GM12865 (cell line): ENCODE measurements around the gene FUT7.

Experiments used
- DNase-seq: peaks from one replicate; pipeline ENCODE4 v3.0.0; 2010; ENCODE audit warnings: low read depth
- H3K4me3 ChIP-seq: 2 replicates; pipeline ENCODE4 v1.5.1; 2011; ENCODE audit warnings: mild to moderate bottlenecking, low read depth, low read length, control low read depth
- CTCF ChIP-seq: IDR thresholded peaks from 2 replicates; pipeline ENCODE4 v1.5.1; 2011; ENCODE audit warnings: low read length, control low read depth, low read depth, inconsistent platforms; ENCODE audit not compliant: insufficient read depth; ENCODE audit errors: missing control alignments

FUT7 gene

DNA sequence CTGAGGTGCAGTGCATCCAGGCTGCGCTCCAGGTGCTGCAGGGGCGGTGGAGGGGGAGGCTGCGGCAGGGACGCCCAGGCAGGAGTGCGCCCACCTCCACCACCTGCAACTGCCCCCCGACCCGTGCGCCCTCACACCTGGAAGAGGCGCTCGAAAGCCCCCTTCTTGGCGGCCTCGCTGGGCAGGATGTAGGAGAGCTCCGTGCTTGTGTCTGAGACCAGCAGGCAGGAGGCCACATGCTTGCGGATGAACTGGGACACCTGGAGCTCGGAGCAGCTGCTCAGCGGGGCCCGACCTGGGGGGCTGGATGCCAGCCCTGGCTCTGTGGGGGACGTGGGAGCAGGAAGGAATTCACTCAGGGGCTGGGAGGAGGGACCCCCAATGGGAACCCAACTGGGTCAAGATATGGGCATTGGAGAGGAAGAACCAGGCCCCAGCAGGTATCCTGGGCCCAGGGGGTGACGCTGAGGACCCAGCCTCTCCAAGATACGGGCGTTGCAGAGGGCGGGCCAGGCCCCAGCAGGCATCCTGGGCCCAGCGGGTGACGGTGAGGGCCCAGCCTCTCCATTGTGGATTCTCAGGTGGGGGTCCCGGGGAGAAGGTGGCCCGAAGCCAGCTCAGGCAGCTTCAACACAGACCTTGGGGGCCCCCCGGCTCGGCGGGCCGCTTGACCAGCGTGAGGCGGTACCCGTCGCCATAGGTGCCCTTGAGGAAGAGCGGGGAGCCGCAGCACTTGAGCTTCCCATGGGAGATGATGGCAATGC lies 16.9 kb downstream of the FUT7 start:
- DNase-seq, result no peak
- no peak overlapping the region for H3K4me3 ChIP-seq
- no peak for TF ChIP-seq CTCF

DNA sequence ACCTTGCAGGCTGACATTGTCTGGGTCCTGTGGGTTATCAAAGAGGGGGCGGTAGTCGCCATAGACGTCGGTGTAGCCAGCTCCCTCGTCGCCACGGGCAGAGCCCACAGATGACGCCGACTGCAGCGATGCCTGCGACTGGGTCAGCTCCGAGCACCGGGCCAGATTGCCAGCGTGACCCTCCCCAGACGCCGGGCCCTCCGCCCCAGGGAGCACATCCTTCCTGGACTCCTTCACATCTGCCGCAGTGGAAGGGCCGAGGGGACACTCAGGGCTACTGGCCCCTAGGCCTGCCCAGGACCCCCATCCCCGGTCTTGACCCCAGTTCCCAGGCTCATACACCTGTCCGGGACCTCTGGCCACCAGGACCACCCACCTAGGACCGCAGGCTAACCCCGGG lies 17.7 kb downstream of the FUT7 start:
- no peak for DNase-seq
- no peak overlapping the region for H3K4me3 ChIP-seq
- no peak for TF ChIP-seq CTCF

DNA sequence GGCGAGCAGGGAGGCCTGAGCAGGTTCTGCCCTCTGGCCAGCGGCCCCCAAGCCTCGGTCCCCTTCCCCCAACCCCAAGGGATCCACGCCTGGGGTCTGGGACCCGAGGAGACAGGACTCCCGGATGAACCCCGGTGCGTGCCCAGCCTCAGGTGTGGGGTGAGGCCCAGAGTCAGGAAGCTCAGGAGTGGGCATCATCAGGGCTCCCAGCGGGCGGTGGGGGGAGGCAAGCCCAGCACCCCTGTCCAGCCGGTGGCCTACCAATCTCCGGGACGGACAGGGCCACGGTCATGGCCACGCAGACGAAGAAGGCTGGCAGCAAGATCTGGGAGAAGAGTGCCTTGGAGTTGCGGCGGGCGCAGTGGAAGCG lies 18.3 kb downstream of the FUT7 start:
- no peak for TF ChIP-seq CTCF
- no peak overlapping the region for H3K4me3 ChIP-seq

GRCh38 chr9:137012694-137013570 lies 19.0 kb downstream of the FUT7 start:
- no peak overlapping the region for H3K4me3 ChIP-seq
- no peak for TF ChIP-seq CTCF
- DNase-seq, result no peak

More for the DNA sequence above, 18.3 kb downstream of the FUT7 start:
- DNase-seq, result no peak

GRCh38 chr9:137011907-137012675 lies 19.8 kb downstream of the FUT7 start:
- TF ChIP-seq CTCF, result no peak
- H3K4me3 ChIP-seq, result no peak overlapping the region
- DNase-seq, result no peak

- no peak overlapping the region for H3K4me3 ChIP-seq
- TF ChIP-seq CTCF, result no peak
- no peak for DNase-seq
Measured at GRCh38 chr9:137011156-137011555, 20.7 kb downstream of the FUT7 start.
